ENCODE data around the gene PACSIN1.
A peak's percentile ranks its signal among the peaks of the same experiment; 100 is the strongest.
"Not testable (repeated sequence)": the region's sequence is repeated elsewhere in the genome, so short reads cannot be mapped to it uniquely, and the experiment has no call there.

The PACSIN1 gene

DNA sequence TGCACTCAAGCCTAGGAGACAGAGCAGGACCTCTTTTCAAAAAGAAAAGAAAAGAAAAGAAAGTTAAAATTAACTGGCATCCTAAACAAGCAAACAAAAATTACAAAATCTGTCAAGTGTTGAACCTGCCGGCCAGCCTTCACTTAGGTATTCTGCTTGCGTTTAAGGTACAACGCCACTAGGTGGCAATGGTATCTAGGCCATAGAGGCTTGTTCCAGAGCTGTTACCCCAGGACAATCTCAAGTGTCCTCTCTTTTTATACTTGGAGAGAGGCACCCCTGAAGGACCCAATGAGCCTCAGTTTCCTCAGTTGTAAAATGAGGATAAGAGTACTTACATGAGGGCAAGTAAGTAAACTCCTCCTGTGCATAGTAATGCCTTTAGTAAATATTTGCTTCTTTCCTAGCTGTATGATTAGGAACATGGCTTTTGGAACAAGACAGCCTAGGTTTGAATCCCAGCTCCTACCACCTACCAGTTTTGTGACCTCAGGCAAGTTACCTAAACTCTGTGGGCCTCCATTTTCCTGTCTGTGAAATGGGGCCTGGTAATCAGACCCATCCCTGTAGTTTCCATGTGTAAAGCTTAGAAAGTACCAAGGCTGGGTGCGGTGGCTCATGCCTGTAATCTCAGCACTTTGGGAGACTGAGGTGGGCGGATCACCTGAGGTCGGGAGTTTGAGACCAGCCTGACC, 5.8 kb upstream of the PACSIN1 start:
- peak; percentile 18 for DNase-seq

DNA sequence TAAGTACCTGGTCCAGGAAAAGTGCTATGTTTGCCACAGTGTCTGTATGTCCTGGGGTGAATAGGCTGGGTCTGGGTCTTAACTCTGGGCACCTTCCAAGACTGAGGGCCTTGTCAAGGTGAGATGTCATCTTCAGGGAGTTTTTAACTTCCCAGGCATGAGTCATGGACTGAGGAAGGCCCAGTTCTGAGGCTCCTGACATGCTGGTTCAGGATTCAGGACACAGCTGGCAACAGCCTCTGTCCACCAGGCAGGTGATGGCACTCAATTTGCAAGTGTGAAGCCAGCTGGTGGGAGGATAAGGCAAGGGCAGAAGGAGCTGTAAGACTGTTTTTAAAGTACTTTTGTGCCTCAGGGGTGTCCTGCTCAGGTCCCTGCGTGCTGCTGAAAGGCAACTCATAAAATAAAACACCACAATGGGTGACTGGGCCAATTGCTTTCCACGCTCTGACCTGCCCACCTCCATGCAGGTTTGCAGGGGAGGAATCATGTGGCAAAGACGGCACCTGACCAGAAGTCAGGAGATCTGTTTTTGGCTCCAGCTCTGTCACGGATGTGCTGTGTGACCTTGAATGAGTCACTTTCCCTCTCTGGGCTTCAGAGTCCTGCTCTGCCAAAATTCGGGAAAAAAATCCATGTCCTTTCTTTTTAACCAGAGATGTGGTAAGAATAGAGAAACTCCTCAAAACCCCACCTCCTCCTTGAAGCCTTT, 4.9 kb upstream of the PACSIN1 start:
- no peak for DNase-seq

DNA sequence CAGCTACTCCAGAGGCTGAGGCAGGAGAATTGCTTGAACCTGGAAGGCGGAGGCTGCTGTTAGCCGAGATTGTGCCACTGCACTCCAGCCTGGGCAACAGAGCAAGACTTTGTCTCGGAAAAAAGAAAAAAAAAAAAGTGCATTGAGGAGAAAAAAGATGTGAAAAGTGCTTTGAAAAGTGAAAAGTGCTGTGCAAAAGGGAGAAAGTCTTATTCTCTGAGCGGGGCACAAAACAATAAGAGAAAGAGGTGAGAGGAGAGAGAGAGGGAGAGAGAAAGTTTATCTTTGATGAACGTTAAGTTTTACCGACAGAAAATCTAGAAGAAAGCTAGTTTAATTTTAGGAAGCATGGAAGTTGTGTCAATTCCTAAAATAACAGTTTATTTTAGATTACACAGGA, 3.9 kb upstream of the PACSIN1 start:
- DNase-seq = no peak

DNA sequence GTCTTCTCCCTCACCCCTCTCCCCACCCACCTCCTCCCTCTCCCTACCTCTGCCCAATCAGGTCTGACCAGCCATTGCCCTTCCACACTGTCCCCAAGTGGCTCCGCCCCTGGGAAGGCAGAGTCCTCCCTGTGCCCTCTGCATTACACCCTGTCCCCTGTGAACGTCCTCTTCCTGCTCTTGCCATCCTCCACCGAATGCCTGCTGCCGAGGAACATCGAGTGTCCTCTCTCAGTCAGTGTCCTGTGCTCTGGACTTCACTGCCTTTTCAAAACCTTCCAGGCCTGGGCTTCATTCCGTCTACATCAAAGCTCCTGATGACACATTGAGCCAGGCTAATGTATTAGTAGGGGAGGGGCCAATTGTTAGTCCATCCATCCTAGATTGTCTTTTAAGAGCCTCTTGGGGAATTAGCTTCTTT, 3.3 kb upstream of the PACSIN1 start:
- DNase-seq = no peak

DNA sequence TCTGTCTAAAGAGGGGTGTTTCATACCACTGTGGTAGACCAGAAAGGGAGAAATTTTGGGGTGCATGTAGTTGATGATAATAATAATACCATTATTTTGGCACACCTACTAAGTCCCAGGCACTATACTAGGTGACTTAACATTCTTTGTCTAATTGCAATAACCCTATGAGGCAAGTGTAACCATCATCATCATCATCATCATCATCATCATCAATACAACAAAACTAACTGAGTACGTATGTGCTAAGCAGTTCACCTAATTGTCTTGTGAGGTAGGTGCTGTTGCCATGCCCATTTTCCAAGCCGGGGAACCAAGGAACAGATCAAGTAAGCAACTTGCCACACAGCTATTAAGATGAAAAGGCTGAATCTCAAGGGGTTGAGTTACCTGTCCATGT, 2.6 kb upstream of the PACSIN1 start:
- no peak for DNase-seq

DNA sequence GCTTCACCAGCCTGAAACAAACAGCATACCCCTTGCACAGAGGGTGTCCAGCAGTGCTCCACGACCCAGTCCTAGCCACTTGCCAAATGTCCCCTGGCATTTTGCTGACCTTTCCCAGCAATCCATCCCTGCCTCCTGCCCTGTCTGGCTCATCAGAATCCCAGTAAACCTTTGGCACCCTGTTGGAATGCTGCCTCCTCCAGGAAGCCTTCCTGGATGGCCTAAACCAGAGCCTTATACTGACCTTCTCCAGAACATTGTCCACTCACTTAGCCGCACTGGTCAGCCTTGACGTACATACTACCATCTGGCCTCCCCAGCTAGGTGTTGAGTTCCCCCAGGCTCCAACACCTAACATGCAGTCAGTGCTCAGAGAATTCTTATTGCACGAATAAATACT, 2.0 kb upstream of the PACSIN1 start:
- no peak for DNase-seq

DNA sequence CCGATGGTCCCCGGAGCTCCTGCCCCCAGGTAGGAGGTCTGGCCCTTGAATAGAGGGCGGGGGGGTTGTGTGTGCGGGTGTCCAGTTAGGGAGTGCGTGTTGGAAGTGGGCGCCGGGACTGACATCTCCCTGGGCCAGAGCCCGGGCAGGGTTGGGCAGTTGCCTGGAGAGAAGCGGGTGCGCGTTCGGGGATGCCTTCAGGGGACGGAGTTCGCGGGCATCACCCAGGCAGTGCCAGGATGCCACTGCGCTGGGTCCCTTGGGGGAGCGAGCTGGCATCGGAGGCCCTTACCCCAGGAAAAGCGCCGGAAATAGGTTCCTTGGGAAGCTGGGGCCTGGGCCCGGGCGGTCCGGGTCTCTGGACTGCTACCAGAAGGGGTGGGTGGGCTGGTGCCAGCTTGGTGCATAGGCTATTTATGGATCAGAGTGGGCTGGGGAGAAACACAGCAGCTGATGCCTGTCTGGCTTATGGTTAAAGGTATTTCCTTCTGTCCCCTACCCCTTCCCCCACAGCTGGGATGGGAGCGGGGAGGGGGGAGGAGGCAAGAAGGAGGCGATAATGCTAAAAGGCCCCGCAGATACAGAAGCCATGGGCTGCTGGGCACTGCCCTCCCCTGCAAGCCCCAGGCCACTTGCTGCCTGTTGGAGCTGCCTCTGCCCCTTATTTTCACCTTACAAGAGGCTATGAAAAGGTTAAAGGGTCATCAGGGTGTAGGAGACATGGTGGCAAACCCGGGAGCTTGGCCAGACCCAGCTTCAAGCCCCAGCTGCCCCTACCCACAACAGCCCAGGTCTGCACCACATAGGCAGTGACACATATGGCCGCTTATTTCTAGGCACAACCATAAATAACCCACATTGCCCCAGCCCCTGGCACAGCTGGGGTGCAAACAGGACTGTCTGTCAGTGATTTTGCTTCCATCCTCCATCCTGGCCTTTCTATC, 638 bp downstream of the PACSIN1 start:
- no peak for DNase-seq

DNA sequence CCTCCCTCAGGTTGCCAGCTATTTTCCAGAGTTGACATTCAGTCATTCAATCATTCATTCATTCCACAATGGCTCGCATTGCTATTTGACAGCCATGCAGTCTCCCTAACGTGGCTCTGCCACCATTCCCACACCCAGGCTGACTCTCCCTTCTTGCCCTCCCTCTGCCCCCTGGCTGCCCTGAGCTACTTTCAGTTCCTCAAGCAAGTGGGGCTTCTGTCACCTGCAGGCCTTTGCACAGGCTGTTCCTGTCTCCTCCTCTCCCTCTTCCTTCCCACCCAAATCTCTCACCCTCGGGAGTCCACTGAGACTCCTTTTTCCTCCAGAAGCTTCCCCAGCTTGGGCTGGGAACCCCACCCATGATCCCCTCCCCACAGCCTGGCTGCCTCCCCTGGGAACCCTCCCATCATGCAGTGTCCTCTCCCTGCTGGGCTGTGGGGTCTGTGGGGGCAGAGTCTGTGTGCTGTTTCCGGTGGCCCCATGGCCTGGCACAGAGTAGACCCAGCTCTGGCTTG, 2.6 kb downstream of the PACSIN1 start:
- no peak for DNase-seq

DNA sequence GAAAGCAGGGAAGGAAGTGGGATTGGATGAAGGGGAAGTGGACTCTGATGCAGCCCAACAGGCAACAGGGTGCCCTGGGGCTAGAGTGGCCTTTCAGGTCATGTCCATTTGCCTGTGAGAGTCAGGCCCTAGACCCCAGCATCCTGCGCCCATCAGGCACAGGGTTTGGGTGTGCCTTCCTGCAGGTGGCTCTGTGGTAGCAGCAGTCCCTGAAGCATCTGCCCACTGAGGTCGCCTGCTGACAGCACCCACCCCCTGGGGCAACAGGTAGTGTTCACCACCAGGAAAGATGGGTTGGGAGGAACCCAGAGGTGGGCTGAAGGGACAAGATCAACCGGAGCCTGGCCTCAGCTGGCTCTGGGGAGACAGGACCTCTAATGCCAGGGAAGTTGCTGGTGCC, 3.6 kb downstream of the PACSIN1 start:
- no peak for DNase-seq

DNA sequence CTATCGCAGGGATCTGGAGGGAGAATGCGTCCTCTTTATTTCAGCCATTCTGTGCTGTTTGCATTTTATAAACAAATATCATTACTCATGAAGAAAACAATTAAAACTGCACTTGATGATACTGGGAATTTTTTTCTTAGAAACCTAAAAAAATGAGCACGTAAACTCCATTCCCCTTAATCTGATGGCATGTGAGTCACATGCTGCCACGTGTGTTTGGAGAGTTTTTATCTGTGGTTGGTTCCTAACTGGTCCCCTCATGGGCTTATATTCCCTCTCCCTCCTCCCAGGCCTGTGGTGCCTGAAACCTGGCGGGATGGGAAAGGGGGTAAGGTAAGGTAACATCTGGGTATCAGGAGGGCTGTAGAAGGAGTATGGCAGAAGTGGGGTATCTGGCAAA, 6.5 kb downstream of the PACSIN1 start:
- no peak for DNase-seq

DNA sequence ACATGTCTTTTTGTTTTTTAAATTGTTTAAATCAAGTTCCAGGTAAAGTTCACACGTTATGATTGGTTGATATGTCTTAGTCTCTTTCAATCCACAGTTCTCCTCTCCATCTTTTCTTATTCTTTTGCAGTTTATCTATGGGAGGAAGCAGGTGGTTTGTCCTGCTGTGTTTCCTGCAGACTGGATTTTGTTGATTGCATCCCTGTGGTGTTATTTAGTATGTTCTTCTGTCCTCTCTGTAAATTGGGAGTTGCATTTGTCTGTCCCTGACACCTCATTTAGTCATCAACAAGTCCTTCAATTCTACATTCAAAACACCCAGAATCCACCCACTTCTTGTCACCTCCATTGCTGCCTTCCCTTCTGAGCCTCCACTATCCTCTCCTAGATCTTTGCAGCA, 8.1 kb downstream of the PACSIN1 start:
- DNase-seq = no peak

DNA sequence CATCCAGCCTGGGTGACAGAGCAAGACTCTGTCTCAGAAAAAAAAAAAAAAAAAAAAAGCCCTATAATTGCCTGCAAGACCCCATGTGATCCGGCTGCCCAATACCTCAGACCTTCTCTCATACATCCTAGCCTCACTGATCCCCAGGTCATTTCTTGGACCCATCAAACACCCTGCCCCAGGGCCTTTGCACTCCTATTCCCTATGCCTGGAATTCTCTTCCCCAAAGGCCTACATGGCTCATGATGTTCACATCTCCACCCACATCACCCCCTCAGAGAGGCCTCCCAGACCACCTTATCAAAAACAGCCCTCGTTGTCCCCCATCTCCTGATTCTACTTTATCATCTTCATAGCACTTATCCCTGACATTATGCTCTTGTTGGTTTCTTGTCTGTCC, 8.9 kb downstream of the PACSIN1 start:
- DNase-seq = no peak

DNA sequence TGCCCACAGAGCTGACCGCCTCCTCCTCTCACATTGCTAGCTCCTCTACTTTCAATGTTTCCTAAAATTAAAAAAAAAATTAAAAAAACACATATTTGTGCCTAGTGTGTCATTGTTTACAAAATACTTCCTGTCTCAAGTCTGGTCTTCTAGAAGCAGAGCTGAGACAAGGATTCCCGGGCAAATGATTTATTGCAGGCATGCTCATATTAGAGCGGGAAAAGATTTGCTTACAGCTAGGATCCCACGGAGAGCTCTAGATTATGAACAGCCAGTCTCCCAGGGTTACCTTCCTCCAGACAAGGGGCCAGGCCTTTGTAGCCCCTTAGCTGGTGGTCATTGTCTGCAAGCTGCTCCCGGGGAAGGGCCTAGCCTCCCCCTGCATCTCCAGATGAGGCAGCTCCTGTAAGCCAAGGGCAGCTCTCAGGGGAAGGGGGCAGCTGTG, 9.4 kb downstream of the PACSIN1 start:
- no peak for DNase-seq

DNA sequence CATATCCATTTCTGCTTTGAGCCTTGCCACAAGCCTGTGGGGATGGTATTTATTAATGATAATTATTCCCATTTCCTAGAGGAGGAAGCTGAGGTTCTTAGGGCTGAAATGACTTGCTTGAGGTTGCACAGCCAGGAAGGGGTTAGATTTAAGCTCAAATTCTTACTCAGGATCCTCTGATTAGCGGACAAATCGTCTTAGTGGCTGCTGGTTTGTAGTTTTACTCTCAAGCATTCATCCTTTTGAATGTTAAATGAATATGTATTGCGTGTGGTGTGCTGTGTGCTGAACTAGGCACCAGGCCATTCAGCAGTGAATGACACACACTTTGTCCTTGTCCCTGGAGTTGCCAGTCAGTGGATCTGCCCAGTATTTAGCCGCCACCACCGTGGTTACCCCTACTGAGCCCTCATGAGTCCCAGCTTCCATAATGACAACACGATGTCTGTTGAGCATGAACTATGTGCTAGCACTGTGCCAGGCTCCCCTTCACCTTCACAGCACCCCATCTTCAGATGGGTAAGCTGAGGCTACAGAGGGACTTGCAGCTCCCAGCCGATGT, 10.0 kb downstream of the PACSIN1 start:
- no peak for DNase-seq

DNA sequence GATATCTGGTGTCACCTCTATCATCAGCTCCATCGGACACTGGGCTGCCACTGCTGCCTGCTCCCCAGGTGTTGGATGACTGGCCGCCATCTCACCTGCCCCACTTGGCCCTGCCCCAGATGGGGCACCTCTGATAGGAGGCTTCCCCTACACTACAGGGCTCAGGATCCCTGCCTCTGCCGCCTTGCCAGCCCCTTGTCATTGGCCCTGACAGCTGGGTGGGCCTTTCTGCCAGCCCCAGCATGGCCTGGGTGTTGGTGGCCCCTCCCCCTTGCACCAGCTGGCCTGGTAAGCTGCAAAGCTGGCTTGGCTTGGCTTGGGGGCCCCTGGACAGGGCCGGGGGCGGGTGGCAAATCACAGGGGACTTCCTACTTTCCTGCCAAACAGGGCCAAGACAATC, 10.6 kb downstream of the PACSIN1 start:
- no peak for DNase-seq

DNA sequence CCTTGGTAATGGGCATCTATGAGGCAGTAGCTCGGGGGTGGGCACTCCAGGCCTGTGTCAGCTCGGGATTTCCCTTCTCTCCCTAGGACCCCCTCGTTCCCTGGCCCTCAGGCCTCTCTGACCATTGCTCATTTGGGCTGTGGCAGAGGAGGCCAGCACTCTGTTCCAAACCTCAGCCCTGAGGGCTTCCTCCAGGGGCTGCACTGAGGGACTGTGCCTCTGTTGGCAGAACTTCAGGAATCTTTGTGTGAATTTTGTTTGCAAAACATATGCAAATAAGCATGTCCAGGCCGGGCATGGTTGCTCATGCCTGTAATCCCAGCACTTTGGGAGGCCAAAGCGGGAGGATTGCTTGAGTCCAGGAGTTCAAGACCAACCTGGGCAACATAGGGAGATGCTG, 11.0 kb downstream of the PACSIN1 start:
- no peak for DNase-seq

DNA sequence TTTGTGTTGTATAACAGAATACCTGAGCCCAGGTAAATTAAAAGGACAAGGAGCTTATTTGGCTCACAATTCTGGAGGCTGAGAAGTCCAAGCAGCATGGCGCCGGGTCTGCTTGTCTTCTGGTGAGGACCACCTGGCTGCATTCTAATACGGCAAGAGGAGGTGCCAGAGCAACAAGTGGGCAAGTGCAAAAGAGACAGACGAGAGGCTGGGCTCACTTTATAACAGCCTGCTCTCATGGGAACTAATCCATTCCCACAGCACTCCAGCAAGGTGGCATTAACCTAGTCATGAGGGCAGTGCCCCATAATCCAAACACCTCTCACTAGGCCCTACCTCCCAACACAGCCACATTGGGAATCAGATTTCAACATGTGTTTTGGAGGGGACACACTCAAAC, 12.9 kb downstream of the PACSIN1 start:
- DNase-seq = no peak

DNA sequence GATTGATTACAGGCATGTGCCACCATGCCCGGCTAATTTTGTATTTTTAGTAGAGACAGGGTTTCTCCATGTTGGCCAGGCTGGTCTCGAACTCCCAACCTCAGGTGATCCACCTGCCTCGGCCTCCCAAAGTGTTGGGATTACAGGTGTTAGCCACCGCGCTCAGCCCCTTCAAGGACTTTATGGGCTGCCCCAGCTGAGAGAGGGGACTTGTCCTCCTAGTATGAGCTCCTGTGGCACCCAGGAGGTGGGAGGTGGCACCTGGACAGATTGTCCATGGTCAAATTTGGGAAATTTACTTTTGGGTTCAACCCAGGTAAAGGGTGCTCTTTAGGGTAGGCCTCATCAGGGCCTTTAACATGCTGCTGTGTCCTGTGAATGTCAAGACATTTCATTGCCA, 17.9 kb downstream of the PACSIN1 start:
- DNase-seq = not testable (repeated sequence)

DNA sequence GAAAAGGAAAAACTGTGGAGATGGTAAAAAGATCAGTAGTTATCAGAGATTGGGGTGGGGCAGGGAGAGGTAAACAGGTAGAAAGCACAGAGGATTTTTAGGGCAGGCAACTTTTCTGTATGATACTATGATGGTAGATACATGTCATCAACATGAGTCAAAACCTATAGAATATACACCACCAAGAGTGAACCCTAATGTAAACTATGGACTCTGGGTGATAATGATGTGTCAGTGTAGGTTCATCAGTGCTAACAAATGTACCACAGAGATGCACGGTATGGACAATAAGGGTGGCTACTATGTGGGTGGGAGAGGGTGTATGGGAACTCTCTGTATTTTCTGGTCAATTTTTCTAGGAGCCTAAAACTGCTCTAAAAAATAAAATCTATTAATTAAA, 18.5 kb downstream of the PACSIN1 start:
- DNase-seq = no peak

DNA sequence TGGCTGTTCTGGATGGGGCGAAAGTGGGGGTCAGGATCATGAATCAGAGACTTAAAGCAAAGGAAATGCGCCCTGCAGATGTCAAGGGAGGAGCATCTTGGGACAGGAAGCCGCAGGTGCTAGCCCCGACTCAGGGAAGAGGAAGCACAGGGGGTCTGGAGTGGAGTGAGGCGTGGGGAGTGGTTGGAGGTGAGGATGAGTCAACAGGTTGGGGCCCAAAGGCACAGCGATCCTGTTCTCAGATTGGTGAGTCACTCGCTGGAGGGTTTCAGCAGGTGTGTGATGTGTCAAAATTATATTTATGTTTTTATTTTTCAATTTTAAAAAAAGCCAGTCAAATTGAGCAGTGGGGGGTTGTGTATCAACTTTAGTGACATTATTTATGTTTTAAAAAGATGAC, 19.0 kb downstream of the PACSIN1 start:
- DNase-seq = no peak

DNA sequence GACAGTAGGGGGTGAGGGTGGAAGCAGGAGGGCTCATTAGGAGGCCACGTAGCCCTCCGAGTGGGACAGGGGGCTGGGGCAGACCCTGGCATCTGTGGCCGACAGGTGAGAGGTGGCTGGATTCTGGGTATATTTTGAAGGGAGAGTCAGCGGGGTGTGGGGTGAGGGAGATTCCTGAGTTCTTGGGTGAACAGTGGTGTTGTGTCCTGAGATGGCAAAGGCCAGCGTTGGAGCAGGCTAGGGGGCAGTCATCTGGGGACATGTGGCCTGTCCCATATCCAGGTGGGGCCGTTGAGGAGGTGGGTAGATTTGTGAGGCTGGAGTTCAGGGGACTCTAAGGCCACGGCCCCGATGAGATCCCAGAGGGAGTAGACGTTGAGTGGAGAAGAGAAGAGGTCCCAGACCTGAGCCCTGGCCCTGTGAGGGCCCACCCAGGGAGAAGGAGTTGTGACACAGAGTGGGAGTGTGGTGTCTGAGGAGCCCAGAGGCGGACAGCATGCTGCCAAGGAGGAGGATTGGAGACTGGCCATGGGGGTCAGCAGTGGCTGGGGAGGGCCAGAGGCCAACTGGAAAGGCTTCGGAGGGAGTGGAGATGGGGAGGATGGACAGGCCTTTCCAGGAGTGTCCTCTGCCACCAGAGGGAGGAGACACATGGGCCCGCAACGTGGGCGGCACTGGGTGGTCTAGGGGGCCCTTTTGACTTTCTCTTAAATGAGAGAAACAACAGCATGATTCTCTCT, 19.6 kb downstream of the PACSIN1 start:
- no peak for DNase-seq

DNA sequence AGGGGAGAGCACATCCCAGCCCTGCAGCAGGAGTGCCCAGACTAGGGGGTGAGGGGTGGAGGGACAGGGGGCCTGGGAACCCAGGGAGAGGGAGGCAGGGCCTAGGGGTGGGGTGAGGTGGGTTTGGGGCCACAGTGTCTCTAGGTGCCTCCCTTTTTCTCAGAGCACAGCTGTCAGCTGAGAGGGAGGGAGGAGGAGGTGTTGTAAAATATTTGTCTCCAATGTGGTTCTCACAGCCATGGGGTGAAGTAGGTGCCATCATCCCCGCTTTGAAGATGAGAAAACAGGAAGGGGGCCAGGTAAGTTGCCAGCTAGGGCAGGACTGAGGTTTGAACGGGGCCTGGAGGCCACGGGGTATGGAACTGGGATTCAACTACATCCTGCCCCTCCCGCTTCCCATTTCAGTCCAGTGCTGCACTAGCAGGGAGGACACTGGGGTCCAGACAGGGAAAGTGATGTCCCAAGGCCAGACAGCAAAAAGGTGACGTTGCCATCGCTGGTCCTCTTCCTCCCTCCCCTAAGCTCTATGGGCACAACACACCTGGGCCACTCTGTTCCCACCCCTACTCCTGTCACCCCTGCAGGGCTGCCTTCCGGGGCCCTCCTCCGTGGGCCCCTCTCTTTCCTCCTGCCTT, 20.3 kb downstream of the PACSIN1 start:
- DNase-seq = no peak
